Hepatocyte (in vitro differentiated cells): ENCODE results near the gene AGFG2. TPM values are rescaled to one million over a fixed set of nuclear protein-coding genes. Genes with fewer than 3 reads are reported as not detected.
A peak's percentile ranks its signal among the peaks of the same experiment; 100 is the strongest.

Experiments used
- DNase-seq: peaks from one replicate; pipeline ENCODE4 v3.0.0-alpha.2; 2016; ENCODE audit warnings: low spot score
- H2AFZ ChIP-seq: fragments of 200-600 bp; sonication (generic); 2 replicates; pipeline ENCODE4 v1.6.0; 2016; ENCODE audit warnings: antibody characterized with exemption, mild to moderate bottlenecking
- H3K27ac ChIP-seq: fragments of 200-600 bp; sonication (generic); 2 replicates; pipeline ENCODE4 v1.5.1; 2016; ENCODE audit warnings: mild to moderate bottlenecking
- H3K27me3 ChIP-seq: fragments of 200-600 bp; sonication (generic); 2 replicates; pipeline ENCODE4 v1.6.1; 2016
- H3K36me3 ChIP-seq: fragments of 200-600 bp; sonication (generic); replicated peaks from 2 replicates; pipeline ENCODE4 v1.5.1; 2016; ENCODE audit warnings: low read depth; ENCODE audit not compliant: insufficient read depth
- H3K4me1 ChIP-seq: fragments of 200-600 bp; sonication (generic); 2 replicates; pipeline ENCODE4 v1.5.1; 2016; ENCODE audit warnings: mild to moderate bottlenecking, moderate library complexity; ENCODE audit not compliant: insufficient read depth
- H3K4me2 ChIP-seq: fragments of 200-600 bp; sonication (generic); 2 replicates; pipeline ENCODE4 v1.6.0; 2016
- H3K4me3 ChIP-seq: fragments of 200-600 bp; sonication (generic); 2 replicates; pipeline ENCODE4 v1.5.1; 2016; ENCODE audit warnings: mild to moderate bottlenecking
- H3K79me2 ChIP-seq: fragments of 200-600 bp; sonication (generic); 2 replicates; pipeline ENCODE4 v1.6.0; 2017; ENCODE audit warnings: mild to moderate bottlenecking
- H3K9me2 ChIP-seq: fragments of 200-600 bp; sonication (generic); replicated peaks from 2 replicates; pipeline ENCODE4 v1.6.0; 2017; ENCODE audit warnings: mild to moderate bottlenecking; ENCODE audit not compliant: insufficient read depth
- H3K9me3 ChIP-seq: fragments of 200-600 bp; sonication (generic); 2 replicates; pipeline ENCODE4 v1.5.1; 2016; ENCODE audit warnings: low read depth, mild to moderate bottlenecking
- H4K20me1 ChIP-seq: fragments of 200-600 bp; sonication (generic); 2 replicates; pipeline ENCODE4 v1.6.0; 2016; ENCODE audit warnings: mild to moderate bottlenecking; ENCODE audit not compliant: insufficient read depth, poor library complexity, severe bottlenecking
- EZH2 ChIP-seq: fragments of 200-600 bp; sonication (generic); IDR thresholded peaks from 2 replicates; pipeline ENCODE4 v1.6.1; 2016; ENCODE audit warnings: antibody characterized with exemption, mild to moderate bottlenecking, borderline replicate concordance
- EZH2phosphoT487 ChIP-seq: fragments of 200-600 bp; sonication (generic); IDR thresholded peaks from one replicate; pipeline ENCODE4 v1.6.1; 2018; ENCODE audit warnings: antibody characterized with exemption, mild to moderate bottlenecking, low read depth, moderate library complexity; ENCODE audit not compliant: unreplicated experiment, severe bottlenecking
- whole genome bisulfite sequencing: methylation state at CpG from one replicate; pipeline ENCODE4 v1.1.6; 2016; ENCODE audit warnings: low lambda C conversion rate; ENCODE audit errors: missing lambda C conversion rate; 5-methylcytosine and 5-hydroxymethylcytosine counted together
- polyA plus RNA-seq: library from polyadenylated mRNA; unstranded; fragments of >200 nt; fragmentation: Nextera tagmentation; extraction: Ambion mirVana; gene quantifications from 2 replicates; pipeline ENCODE4 v1.2.1, GENCODE V29; 2016
- total RNA-seq: library from RNA; depleted of rRNA; stranded (reverse); fragments of >200 nt; gene quantifications from 2 replicates; pipeline ENCODE4 v1.2.3, GENCODE V29; 2014
- TF ChIP-seq, protein P1 (sequence below): fragments of 200-600 bp; sonication (generic); IDR thresholded peaks from 2 replicates; pipeline ENCODE4 v1.5.1; 2016; ENCODE audit warnings: antibody characterized with exemption, mild to moderate bottlenecking; ENCODE audit not compliant: poor library complexity

The AGFG2 gene
- total and polyA plus RNA-seq, 2 experiments from 2014 or later = 32.8 to 53.7 TPM

DNA sequence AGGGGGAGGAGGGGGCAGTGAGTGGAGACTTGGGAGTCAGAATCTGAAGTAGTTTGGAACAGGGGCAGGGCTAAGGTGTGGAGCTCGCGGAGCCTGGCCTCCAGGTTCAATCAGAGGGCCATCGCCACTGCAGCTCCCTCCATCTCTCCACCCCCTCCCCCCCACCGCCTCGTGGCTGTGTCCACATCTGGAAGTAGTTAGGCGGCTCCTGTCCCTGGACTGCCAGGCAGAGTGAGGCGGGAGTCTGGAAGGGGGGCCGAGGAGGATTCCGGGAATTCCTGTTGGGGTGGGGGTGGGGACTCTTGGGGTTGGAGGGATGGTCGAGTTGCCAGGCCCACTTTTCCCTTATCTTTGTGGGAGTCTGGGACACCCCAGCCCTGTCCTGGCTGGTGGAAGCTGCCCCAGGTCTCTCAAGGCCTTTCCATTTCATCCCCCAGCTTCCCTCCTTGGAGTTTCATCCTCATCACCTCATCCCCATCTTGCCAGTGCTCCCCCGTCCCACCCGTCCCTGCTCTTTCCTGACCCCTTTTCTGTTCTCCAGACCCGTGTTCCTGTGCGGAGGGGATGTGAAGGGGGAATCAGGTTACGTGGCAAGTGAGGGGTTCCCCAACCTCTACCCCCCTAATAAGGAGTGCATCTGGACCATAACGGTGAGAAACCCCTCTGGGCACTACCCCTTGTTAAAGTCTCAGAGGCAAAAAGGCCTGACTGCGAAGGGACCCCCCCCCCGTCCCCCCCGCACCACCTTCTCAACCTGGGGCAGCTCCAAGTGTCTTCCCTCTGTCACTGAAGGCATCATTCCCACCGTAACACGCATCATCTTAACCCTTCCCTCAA lies 64.1 kb downstream of the AGFG2 start:
- Histone ChIP-seq H3K4me3 (peak overlapping the region; percentile 45), H3K4me1 (peaks cover 15% of the 10 kb centered on the region), H3K79me2 (peaks cover 3% of the 10 kb centered on the region), H2AFZ (peak overlapping the region; percentile 88), H3K27me3 (no peaks in the 10 kb centered on the region), H3K4me2 (peak overlapping the region; percentile 100), H3K9me2 (no peaks in the 10 kb centered on the region), H3K27ac (peak overlapping the region; percentile 93), H4K20me1 (no peaks in the 10 kb centered on the region), H3K36me3 (no peaks in the 10 kb centered on the region), H3K9me3 (no peaks in the 10 kb centered on the region)
- TF ChIP-seq EZH2phosphoT487 (no peak), EZH2 (no peak)
- TF ChIP-seq, protein P1, sequence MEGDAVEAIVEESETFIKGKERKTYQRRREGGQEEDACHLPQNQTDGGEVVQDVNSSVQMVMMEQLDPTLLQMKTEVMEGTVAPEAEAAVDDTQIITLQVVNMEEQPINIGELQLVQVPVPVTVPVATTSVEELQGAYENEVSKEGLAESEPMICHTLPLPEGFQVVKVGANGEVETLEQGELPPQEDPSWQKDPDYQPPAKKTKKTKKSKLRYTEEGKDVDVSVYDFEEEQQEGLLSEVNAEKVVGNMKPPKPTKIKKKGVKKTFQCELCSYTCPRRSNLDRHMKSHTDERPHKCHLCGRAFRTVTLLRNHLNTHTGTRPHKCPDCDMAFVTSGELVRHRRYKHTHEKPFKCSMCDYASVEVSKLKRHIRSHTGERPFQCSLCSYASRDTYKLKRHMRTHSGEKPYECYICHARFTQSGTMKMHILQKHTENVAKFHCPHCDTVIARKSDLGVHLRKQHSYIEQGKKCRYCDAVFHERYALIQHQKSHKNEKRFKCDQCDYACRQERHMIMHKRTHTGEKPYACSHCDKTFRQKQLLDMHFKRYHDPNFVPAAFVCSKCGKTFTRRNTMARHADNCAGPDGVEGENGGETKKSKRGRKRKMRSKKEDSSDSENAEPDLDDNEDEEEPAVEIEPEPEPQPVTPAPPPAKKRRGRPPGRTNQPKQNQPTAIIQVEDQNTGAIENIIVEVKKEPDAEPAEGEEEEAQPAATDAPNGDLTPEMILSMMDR = no peak
- 30% methylated on average over 16 of the region's 21 CpGs for whole genome bisulfite sequencing
- DNase-seq = peak; percentile 86

DNA sequence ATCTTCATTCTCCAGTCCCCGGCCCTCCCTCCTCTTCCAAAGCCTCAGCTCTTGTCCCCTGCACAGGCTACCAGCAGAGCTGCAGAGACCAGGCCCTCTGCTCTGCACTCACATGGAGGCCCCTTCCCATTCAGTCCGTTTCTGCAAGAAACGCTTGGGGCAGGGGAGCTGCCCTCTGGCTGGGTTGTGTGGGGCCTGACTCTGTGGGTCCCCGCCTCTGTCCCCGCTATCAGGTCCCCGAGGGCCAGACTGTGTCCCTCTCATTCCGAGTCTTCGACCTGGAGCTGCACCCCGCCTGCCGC lies 64.7 kb downstream of the AGFG2 start:
- no peak for TF ChIP-seq EZH2
- TF ChIP-seq, protein P1 = no peak
- TF ChIP-seq EZH2phosphoT487 = no peak
- no peaks in the 10 kb centered on the region for H4K20me1 ChIP-seq
- no peak for DNase-seq
- H3K36me3 ChIP-seq = no peaks in the 10 kb centered on the region
- no peaks in the 10 kb centered on the region for H3K27me3 ChIP-seq
- no peaks in the 10 kb centered on the region for H3K9me2 ChIP-seq
- no peaks in the 10 kb centered on the region for H3K9me3 ChIP-seq
- peak overlapping the region; percentile 93 for H3K27ac ChIP-seq
- peaks cover 3% of the 10 kb centered on the region for H3K79me2 ChIP-seq
- 11% methylated on average over 10 of the region's 10 CpGs for WGBS
- peak overlapping the region; percentile 100 for H3K4me2 ChIP-seq
- H3K4me1 ChIP-seq = peaks cover 15% of the 10 kb centered on the region
- H2AFZ ChIP-seq = peak overlapping the region; percentile 88
- H3K4me3 ChIP-seq = peak overlapping the region; percentile 45

DNA sequence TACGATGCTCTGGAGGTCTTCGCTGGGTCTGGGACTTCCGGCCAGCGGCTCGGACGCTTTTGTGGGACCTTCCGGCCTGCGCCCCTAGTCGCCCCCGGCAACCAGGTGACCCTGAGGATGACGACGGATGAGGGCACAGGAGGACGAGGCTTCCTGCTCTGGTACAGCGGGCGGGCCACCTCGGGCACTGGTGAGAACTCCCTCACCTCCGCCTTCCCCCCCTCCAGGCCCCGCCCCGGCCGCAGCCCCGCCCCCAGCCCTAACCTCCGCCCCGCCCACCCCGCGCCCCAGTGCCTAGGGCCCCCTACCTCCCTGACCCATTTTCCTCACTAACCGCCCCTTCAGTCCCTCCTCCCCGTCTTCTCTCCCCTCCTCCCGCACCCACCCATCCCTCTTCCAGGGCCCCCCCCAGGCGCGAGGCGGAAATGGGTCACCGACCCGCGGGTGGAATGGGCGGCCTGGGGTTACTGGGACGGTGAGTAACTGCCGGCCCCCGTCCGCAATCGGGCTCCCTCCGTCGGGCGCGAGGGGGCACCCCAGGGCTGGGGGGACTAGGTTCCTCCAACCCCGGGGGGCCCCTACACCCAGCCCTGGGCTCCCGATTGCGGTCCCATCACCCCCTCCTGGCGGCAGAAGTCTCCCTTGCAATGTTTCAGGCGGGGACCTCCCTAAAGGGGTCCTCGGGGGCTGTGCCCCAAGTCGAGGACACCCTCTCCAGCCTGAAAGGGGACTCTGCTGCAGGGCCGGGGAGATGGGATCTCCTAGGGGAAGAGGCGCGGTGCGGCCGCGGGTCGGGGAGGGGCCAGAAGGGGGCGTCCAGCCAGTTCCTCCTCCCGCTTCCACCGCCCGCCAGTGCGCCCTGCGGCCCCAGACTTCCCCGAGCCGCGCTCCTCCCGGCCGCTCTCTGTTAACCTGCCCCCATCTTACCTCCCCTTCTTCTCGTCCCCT lies 65.3 kb downstream of the AGFG2 start:
- Histone ChIP-seq H3K4me1 (peaks cover 15% of the 10 kb centered on the region), H3K4me3 (peak overlapping the region; percentile 68), H3K9me3 (no peaks in the 10 kb centered on the region), H2AFZ (peak overlapping the region; percentile 88), H3K4me2 (peak overlapping the region; percentile 100), H3K79me2 (peaks cover 3% of the 10 kb centered on the region), H3K27ac (peak overlapping the region; percentile 93), H3K27me3 (no peaks in the 10 kb centered on the region), H3K36me3 (no peaks in the 10 kb centered on the region), H4K20me1 (no peaks in the 10 kb centered on the region), H3K9me2 (no peaks in the 10 kb centered on the region)
- peak; percentile 87 for DNase-seq
- TF ChIP-seq, protein P1 = peak; percentile 50
- TF ChIP-seq EZH2 = no peak
- TF ChIP-seq EZH2phosphoT487 = no peak
- 3% methylated on average over 25 of the region's 70 CpGs for WGBS
